ENCODE measurements around the gene LRIG2.
"Not testable (repeated sequence)": the region's sequence is repeated elsewhere in the genome, so short reads cannot be mapped to it uniquely, and the experiment has no call there.

The LRIG2 gene

GRCh38 chr1:113058941-113059706, 13.9 kb upstream of the LRIG2 start:
- no peak for DNase-seq (ENCODE audit: low read depth)

GRCh38 chr1:113063456-113063855, 9.5 kb upstream of the LRIG2 start:
- not testable (repeated sequence) for DNase-seq (ENCODE audit: low read depth)

- DNase-seq (ENCODE audit: low read depth), result no peak
Observed at GRCh38 chr1:113072141-113072756, 749 bp upstream of the LRIG2 start.

GRCh38 chr1:113073479-113073950, 517 bp downstream of the LRIG2 start:
- DNase-seq (ENCODE audit: low read depth), result no peak

GRCh38 chr1:113074237-113074636, 1.2 kb downstream of the LRIG2 start:
- DNase-seq (ENCODE audit: low read depth), result no peak

- DNase-seq (ENCODE audit: low read depth), result not testable (repeated sequence)
Observed at GRCh38 chr1:113077978-113078377, 5.0 kb downstream of the LRIG2 start.

GRCh38 chr1:113086541-113086940, 13.5 kb downstream of the LRIG2 start:
- no peak for DNase-seq (ENCODE audit: low read depth)

GRCh38 chr1:113088972-113089371, 16.0 kb downstream of the LRIG2 start:
- DNase-seq (ENCODE audit: low read depth), result no peak

GRCh38 chr1:113090051-113090450, 17.1 kb downstream of the LRIG2 start:
- DNase-seq (ENCODE audit: low read depth), result no peak

- no peak for DNase-seq (ENCODE audit: low read depth)
Observed at GRCh38 chr1:113091988-113092594, 19.1 kb downstream of the LRIG2 start.

- DNase-seq (ENCODE audit: low read depth), result no peak
Observed at GRCh38 chr1:113094506-113094905, 21.5 kb downstream of the LRIG2 start.

GRCh38 chr1:113095790-113096455, 22.9 kb downstream of the LRIG2 start:
- no peak for DNase-seq (ENCODE audit: low read depth)

GRCh38 chr1:113096493-113096892, 23.5 kb downstream of the LRIG2 start:
- DNase-seq (ENCODE audit: low read depth), result no peak

GRCh38 chr1:113101588-113101987, 28.6 kb downstream of the LRIG2 start:
- no peak for DNase-seq (ENCODE audit: low read depth)

GRCh38 chr1:113103048-113103447, 30.1 kb downstream of the LRIG2 start:
- DNase-seq (ENCODE audit: low read depth), result no peak

GRCh38 chr1:113103977-113104376, 31.0 kb downstream of the LRIG2 start:
- no peak for DNase-seq (ENCODE audit: low read depth)

GRCh38 chr1:113106910-113107309, 33.9 kb downstream of the LRIG2 start:
- DNase-seq (ENCODE audit: low read depth), result no peak

GRCh38 chr1:113109908-113110554, 37.0 kb downstream of the LRIG2 start:
- no peak for DNase-seq (ENCODE audit: low read depth)

GRCh38 chr1:113118266-113118665, 45.3 kb downstream of the LRIG2 start:
- no peak for DNase-seq (ENCODE audit: low read depth)

GRCh38 chr1:113123737-113124136, 50.7 kb downstream of the LRIG2 start:
- DNase-seq (ENCODE audit: low read depth), result no peak

GRCh38 chr1:113124366-113124765, 51.4 kb downstream of the LRIG2 start:
- DNase-seq (ENCODE audit: low read depth), result no peak

- no peak for DNase-seq (ENCODE audit: low read depth)
Observed at GRCh38 chr1:113125517-113125916, 52.5 kb downstream of the LRIG2 start.

All from activated T-helper 9 cell treated with anti-CD3 and anti-CD28 coated beads, Interleukin-2, amount 50 U/mL, for 16 hours (primary cell).